Sigmoid colon (tissue), 7 donors: ENCODE results near the gene GAGE12H. TPM values are rescaled to one million over a fixed set of nuclear protein-coding genes. Genes with fewer than 3 reads are reported as not detected.

Experiments used
- DNase-seq: peaks from one replicate; pipeline ENCODE4 v3.0.0-alpha.2; 2019
- H3K27ac ChIP-seq, 4 donors: fragments of 200-600 bp; sonication (generic); one replicate each; pipeline ENCODE4 v1.5.1; 2016 to 2019; ENCODE audit warnings: mild to moderate bottlenecking in 1 of 4
- H3K27me3 ChIP-seq, 3 donors: fragments of 200-600 bp; sonication (generic); one replicate each; pipeline ENCODE4 v1.5.1; 2019; ENCODE audit warnings: mild to moderate bottlenecking in 1 of 3
- H3K36me3 ChIP-seq, 4 donors: fragments of 200-600 bp; sonication (generic); one replicate each; pipeline ENCODE4 v1.5.1; 2016 to 2019
- H3K4me1 ChIP-seq, 4 donors: fragments of 200-600 bp; sonication (generic); one replicate each; pipeline ENCODE4 v1.5.1; 2017 to 2019
- H3K4me3 ChIP-seq, 4 donors: fragments of 200-600 bp; sonication (generic); one replicate each; pipeline ENCODE4 v1.5.1; 2017 to 2019; ENCODE audit warnings: mild to moderate bottlenecking in 2 of 4, moderate library complexity in 1 of 4
- H3K9me3 ChIP-seq, 4 donors: fragments of 200-600 bp in 3 of 4; sonication (generic) in 3 of 4; one replicate each; pipeline versions ENCODE4 v1.5.1 to v1.6.1; 2013 to 2019
- EP300 ChIP-seq, 4 donors: sonication (generic); formaldehyde crosslinking; IDR thresholded peaks; one replicate each; pipeline ENCODE4 v1.6.1; 2017; ENCODE audit warnings: antibody characterized with exemption in 4 of 4
- POLR2A ChIP-seq, 2 donors: fragments of 450-650 bp; IDR thresholded peaks; one replicate each; pipeline ENCODE4 v1.6.1; 2016; ENCODE audit warnings: antibody characterized with exemption in 2 of 2, mild to moderate bottlenecking in 2 of 2, moderate library complexity in 2 of 2
- POLR2AphosphoS5 ChIP-seq, 4 donors: sonication (generic); formaldehyde crosslinking; IDR thresholded peaks; one replicate each; pipeline ENCODE4 v1.6.1; 2017; ENCODE audit warnings: antibody characterized with exemption in 4 of 4
- WGBS, 2 donors: extraction: QIAGEN DNeasy Blood & Tissue Kit; methylation state at CpG; one replicate each; pipeline ENCODE4 v1.1.7; 2013; 5-methylcytosine and 5-hydroxymethylcytosine counted together
- intact Hi-C: fragments of 100-400 bp; cut with DNase I; formaldehyde crosslinking; loops from one replicate; pipeline ENCODE4 v1.15.1; 2023
- polyA plus RNA-seq, 3 donors: library from polyadenylated mRNA; stranded (reverse); fragments of 200-250 nt; gene quantifications; one replicate each; pipeline ENCODE4 v1.2.3, GENCODE V29; 2013
- small RNA-seq, 3 donors: library from RNA; depleted of rRNA; stranded (forward); fragments of <200 nt; gene quantifications; one replicate each; pipeline ENCODE3, GENCODE V24; 2016
- total RNA-seq, 4 donors: library from RNA; depleted of rRNA; stranded (reverse); fragments of >200 nt; gene quantifications; one replicate each; pipeline ENCODE4 v1.1.0, GENCODE V29; 2016
- TF ChIP-seq, protein P1 (sequence below), 4 experiments: fragments of 450-650 bp in 3 of 4; fragments of 200-600 bp in 1 of 4; IDR thresholded peaks; one replicate each; pipeline ENCODE4 v1.5.1; 2016 to 2019; ENCODE audit warnings: antibody characterized with exemption in 4 of 4, mild to moderate bottlenecking in 3 of 4, moderate library complexity in 2 of 4
- donor health status: healthy with polysubstance abuse.
- donor health status: Bipolar disorder and iron deficiency.
- donor health status: healthy.

The GAGE12H gene
- total and polyA plus RNA-seq, 7 donors = not detected

DNA sequence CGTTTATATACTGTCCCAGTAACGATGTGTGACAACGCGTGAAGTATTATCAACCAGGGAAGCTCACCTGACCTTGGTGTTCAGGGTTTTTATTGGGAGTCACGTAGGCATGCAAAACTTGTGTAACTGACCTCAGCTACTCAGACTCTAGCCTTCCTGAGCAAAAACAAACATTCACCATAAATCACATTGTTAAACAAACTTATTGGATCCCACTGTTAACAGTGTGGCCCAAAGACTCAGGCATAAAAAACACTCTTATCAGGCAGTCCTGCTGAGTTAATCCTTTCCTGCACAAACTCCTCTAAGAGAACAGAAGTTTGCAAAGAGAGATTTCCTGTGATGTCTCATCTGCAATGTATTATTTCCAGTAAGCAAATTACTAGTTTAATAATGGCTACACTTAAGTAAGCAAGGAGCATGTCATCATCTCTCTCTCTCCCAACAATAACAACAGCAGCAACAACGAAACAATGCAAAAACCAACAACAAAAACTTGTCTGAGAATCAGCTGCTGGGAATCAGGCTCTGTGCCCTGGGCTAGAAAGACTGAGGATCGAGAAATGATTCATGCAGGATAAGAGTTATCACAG lies 31.1 kb downstream of the GAGE12H start:
- Histone ChIP-seq H3K9me3 (no peaks in the 10 kb centered on the region), H3K27ac (no peak overlapping the region), H3K36me3 (no peaks in the 10 kb centered on the region), H3K27me3 (no peaks in the 10 kb centered on the region), H3K4me3 (no peak overlapping the region), H3K4me1 (no peaks in the 10 kb centered on the region)
- WGBS, 2 donors = 29 to 54% methylated on average over 7 of the region's 7 CpGs
- intact Hi-C loops = no loop called here
- TF ChIP-seq, protein P1, sequence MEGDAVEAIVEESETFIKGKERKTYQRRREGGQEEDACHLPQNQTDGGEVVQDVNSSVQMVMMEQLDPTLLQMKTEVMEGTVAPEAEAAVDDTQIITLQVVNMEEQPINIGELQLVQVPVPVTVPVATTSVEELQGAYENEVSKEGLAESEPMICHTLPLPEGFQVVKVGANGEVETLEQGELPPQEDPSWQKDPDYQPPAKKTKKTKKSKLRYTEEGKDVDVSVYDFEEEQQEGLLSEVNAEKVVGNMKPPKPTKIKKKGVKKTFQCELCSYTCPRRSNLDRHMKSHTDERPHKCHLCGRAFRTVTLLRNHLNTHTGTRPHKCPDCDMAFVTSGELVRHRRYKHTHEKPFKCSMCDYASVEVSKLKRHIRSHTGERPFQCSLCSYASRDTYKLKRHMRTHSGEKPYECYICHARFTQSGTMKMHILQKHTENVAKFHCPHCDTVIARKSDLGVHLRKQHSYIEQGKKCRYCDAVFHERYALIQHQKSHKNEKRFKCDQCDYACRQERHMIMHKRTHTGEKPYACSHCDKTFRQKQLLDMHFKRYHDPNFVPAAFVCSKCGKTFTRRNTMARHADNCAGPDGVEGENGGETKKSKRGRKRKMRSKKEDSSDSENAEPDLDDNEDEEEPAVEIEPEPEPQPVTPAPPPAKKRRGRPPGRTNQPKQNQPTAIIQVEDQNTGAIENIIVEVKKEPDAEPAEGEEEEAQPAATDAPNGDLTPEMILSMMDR (IDR thresholded peaks at IDR 0.05) = no peak
- TF ChIP-seq POLR2A (IDR thresholded peaks at IDR 0.05) (no peak), POLR2AphosphoS5 (IDR thresholded peaks at IDR 0.05) (no peak), EP300 (IDR thresholded peaks at IDR 0.05) (no peak)
- DNase-seq = no peak

DNA sequence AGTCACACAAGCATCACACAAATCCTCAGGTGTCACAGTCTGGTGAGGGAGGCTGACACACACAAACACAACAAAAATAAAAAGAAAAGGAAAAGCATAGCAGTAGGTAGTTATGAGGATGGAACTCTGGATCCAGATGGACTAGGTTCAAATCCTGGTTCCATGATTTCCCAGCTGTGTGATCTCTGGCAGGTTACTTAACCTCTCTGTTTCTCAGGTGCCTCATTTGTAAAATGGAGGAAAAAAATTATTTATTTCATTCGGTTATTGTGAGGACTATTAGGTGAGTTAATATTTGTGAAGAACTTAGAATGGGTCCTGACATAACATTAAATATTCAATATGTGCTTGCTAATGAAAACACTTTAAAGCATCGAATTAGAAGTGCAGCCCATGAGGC lies 38.8 kb downstream of the GAGE12H start:
- WGBS, 2 donors = 82 to 89% methylated on average over 2 of the region's 2 CpGs
- H3K27ac ChIP-seq = no peak overlapping the region
- H3K4me1 ChIP-seq = no peaks in the 10 kb centered on the region
- TF ChIP-seq POLR2A (IDR thresholded peaks at IDR 0.05) (no peak), POLR2AphosphoS5 (IDR thresholded peaks at IDR 0.05) (no peak), EP300 (IDR thresholded peaks at IDR 0.05) (no peak)
- TF ChIP-seq, protein P1 (IDR thresholded peaks at IDR 0.05) = no peak
- no peak overlapping the region for H3K4me3 ChIP-seq
- H3K36me3 ChIP-seq = no peaks in the 10 kb centered on the region
- DNase-seq = no peak
- intact Hi-C loops = no loop called here
- H3K27me3 ChIP-seq = no peaks in the 10 kb centered on the region
- no peaks in the 10 kb centered on the region for H3K9me3 ChIP-seq

DNA sequence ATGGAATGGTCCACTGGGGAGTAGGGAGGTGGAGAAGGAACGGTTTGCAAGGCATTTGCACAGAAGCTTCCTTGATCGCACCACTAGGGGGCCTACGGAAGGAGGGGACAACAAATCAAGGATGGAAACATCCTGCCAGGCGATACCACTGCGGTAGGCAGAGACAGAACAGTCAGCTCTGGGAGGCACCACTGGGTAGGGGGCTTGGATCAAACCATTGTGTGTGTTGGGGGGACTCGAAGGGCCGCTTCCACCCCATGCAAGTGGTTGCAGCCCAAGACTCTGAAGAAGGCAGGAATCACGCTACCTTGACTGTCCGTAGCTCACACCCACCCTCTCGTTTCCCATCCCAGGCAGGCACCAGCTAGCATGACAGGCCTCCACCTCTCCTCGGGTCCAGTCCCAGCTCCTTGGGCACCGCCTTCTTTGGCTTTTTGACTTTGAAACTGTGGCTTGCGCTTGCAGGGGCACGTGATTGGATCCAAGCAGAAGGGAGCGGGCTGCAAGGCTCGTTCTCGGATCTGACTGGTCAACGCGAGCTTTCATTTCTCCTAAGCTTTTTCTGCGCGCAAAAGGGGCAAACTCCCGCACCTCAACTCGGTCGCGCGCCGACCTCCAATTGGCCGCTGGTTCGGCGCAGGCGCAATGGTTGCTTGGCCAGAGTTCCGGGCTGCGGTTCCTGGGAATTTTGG lies 47.5 kb downstream of the GAGE12H start:
- no peak for DNase-seq
- H3K27ac ChIP-seq = no peak overlapping the region
- intact Hi-C loops = no loop called here
- H3K4me1 ChIP-seq = no peaks in the 10 kb centered on the region
- no peak overlapping the region for H3K4me3 ChIP-seq
- H3K9me3 ChIP-seq = no peaks in the 10 kb centered on the region
- TF ChIP-seq, protein P1 (IDR thresholded peaks at IDR 0.05) = no peak
- no peak for TF ChIP-seq POLR2AphosphoS5 (IDR thresholded peaks at IDR 0.05)
- TF ChIP-seq POLR2A (IDR thresholded peaks at IDR 0.05) = no peak
- TF ChIP-seq EP300 (IDR thresholded peaks at IDR 0.05) = no peak
- WGBS, 2 donors = 46 to 76% methylated on average over 33 of the region's 33 CpGs
- no peaks in the 10 kb centered on the region for H3K36me3 ChIP-seq
- H3K27me3 ChIP-seq = no peaks in the 10 kb centered on the region

Small RNAs within 50 kb of the gene (small RNA-seq; reads per million reads assigned to genes)
- 0 reads per million in 3 donors for gene GAGE12B

Other genes starting within 250 kb of the GAGE12H start
- not detected for gene GAGE13, start 248.4 kb upstream of the GAGE12H start, total RNA-seq
- gene GAGE13, start 248.4 kb upstream of the GAGE12H start, polyA plus RNA-seq = not detected
- not detected for gene GAGE12C, start 47.8 kb upstream of the GAGE12H start, total RNA-seq
- not detected for gene GAGE12C, start 47.8 kb upstream of the GAGE12H start, polyA plus RNA-seq
- gene GAGE12D, start 38.2 kb upstream of the GAGE12H start, total RNA-seq = not detected
- gene GAGE12D, start 38.2 kb upstream of the GAGE12H start, polyA plus RNA-seq = not detected
- gene GAGE12E, start 28.7 kb upstream of the GAGE12H start, total RNA-seq = not detected
- gene GAGE12E, start 28.7 kb upstream of the GAGE12H start, polyA plus RNA-seq = not detected
- not detected for gene GAGE12F, start 19.1 kb upstream of the GAGE12H start, total RNA-seq
- not detected for gene GAGE12F, start 19.1 kb upstream of the GAGE12H start, polyA plus RNA-seq
- gene GAGE12G, start 9.5 kb upstream of the GAGE12H start, total RNA-seq = not detected
- not detected for gene GAGE12G, start 9.5 kb upstream of the GAGE12H start, polyA plus RNA-seq
- gene GAGE2A, start 9.5 kb downstream of the GAGE12H start, total RNA-seq = not detected
- gene GAGE2A, start 9.5 kb downstream of the GAGE12H start, polyA plus RNA-seq = not detected
- not detected for gene GAGE1, start 19.1 kb downstream of the GAGE12H start, total RNA-seq
- not detected for gene GAGE1, start 19.1 kb downstream of the GAGE12H start, polyA plus RNA-seq
- not detected for gene PAGE1, start 116.0 kb downstream of the GAGE12H start, total RNA-seq
- gene PAGE1, start 116.0 kb downstream of the GAGE12H start, polyA plus RNA-seq = not detected
- gene PAGE4, start 249.4 kb downstream of the GAGE12H start, total RNA-seq = not detected
- gene PAGE4, start 249.4 kb downstream of the GAGE12H start, polyA plus RNA-seq = not detected